DOHH2 (cell line): Measurements from ENCODE around the gene CBLN3.

Experiments used
- H3F3A ChIP-seq: fragments of 200-600 bp; sonication (generic), shearing (Covaris generic); 2 replicates; pipeline ENCODE4 v1.6.0; 2016; ENCODE audit warnings: antibody characterized with exemption, mild to moderate bottlenecking; ENCODE audit not compliant: control insufficient read depth, insufficient read depth
- H3K27ac ChIP-seq: fragments of 200-600 bp; sonication (generic); 2 replicates; pipeline ENCODE4 v1.5.1; 2014; ENCODE audit warnings: low read depth, mild to moderate bottlenecking, low read length, moderate library complexity
- H3K27me3 ChIP-seq: fragments of 200-600 bp; sonication (generic); 2 replicates; pipeline ENCODE4 v1.6.1; 2014; ENCODE audit warnings: mild to moderate bottlenecking, low read length, mixed read lengths; ENCODE audit not compliant: control insufficient read depth
- H3K36me3 ChIP-seq: fragments of 200-600 bp; sonication (generic); 2 replicates; pipeline ENCODE4 v1.6.1; 2014; ENCODE audit warnings: mild to moderate bottlenecking, low read length, moderate library complexity, mixed read lengths; ENCODE audit not compliant: control insufficient read depth
- H3K4me1 ChIP-seq: fragments of 200-600 bp; sonication (generic); 2 replicates; pipeline ENCODE4 v1.6.1; 2014; ENCODE audit warnings: mild to moderate bottlenecking, low read length, mixed read lengths; ENCODE audit not compliant: control insufficient read depth
- H3K4me2 ChIP-seq: fragments of 200-600 bp; sonication (generic); 2 replicates; pipeline ENCODE4 v1.6.0; 2014; ENCODE audit warnings: mild to moderate bottlenecking, low read length, moderate library complexity
- H3K4me3 ChIP-seq: fragments of 200-600 bp; sonication (generic); 2 replicates; pipeline ENCODE4 v1.5.1; 2014; ENCODE audit warnings: mild to moderate bottlenecking, low read length, mixed read lengths
- H3K79me2 ChIP-seq: fragments of 200-600 bp; sonication (generic); 2 replicates; pipeline ENCODE4 v1.6.1; 2014; ENCODE audit warnings: mild to moderate bottlenecking, low read length, mixed read lengths; ENCODE audit not compliant: control insufficient read depth
- H3K9me2 ChIP-seq: fragments of 200-600 bp; sonication (generic); replicated peaks from 2 replicates; pipeline ENCODE4 v1.6.1; 2014; ENCODE audit warnings: mild to moderate bottlenecking, low read length, mixed read lengths; ENCODE audit not compliant: control insufficient read depth
- H3K9me3 ChIP-seq: fragments of 200-600 bp; sonication (generic); 2 replicates; pipeline ENCODE4 v1.6.1; 2014; ENCODE audit warnings: antibody characterized with exemption, low read length, mixed read lengths; ENCODE audit not compliant: control insufficient read depth, insufficient read depth
- H4K20me1 ChIP-seq: fragments of 200-600 bp; sonication (generic); 2 replicates; pipeline ENCODE4 v1.6.0; 2014; ENCODE audit warnings: low read depth, mild to moderate bottlenecking, antibody characterized with exemption, low read length, moderate library complexity; ENCODE audit not compliant: control insufficient read depth, insufficient read depth
- CTCF ChIP-seq: fragments of 200-600 bp; sonication (generic); IDR thresholded peaks from one replicate; pipeline ENCODE4 v1.5.1; 2014; ENCODE audit warnings: antibody characterized with exemption, mild to moderate bottlenecking, low read depth, low read length; ENCODE audit not compliant: poor library complexity, severe bottlenecking
- EZH2phosphoT487 ChIP-seq: fragments of 200-600 bp; sonication (generic); IDR thresholded peaks from 2 replicates; pipeline ENCODE4 v1.6.1; 2017; ENCODE audit warnings: borderline replicate concordance, mild to moderate bottlenecking, antibody characterized with exemption, low read length, moderate library complexity, mixed read lengths

Gene CBLN3

GRCh38 chr14:24397639-24398292 lies 31.7 kb downstream of the CBLN3 start:
- H3K4me3 ChIP-seq: no peak overlapping the region
- peaks cover 14% of the 10 kb centered on the region for H3K4me1 ChIP-seq
- H3K4me2 ChIP-seq: no peak overlapping the region; the same call in 1 of the 2 replicates
- TF ChIP-seq EZH2phosphoT487 (no peak), CTCF (no peak)
- no peaks in the 10 kb centered on the region for H3K9me2 ChIP-seq
- H3K36me3 ChIP-seq: no peaks in the 10 kb centered on the region
- H4K20me1 ChIP-seq: no peaks in the 10 kb centered on the region
- no peaks in the 10 kb centered on the region for H3F3A ChIP-seq
- no peaks in the 10 kb centered on the region for H3K79me2 ChIP-seq
- H3K9me3 ChIP-seq: no peaks in the 10 kb centered on the region
- no peak overlapping the region for H3K27ac ChIP-seq
- peaks cover 9% of the 10 kb centered on the region for H3K27me3 ChIP-seq

GRCh38 chr14:24395609-24396582 lies 33.6 kb downstream of the CBLN3 start:
- no peaks in the 10 kb centered on the region for H3K9me3 ChIP-seq
- no peaks in the 10 kb centered on the region for H4K20me1 ChIP-seq
- H3K79me2 ChIP-seq: no peaks in the 10 kb centered on the region
- H3F3A ChIP-seq: no peaks in the 10 kb centered on the region
- peaks cover 14% of the 10 kb centered on the region for H3K4me1 ChIP-seq
- H3K4me3 ChIP-seq: no peak overlapping the region
- no peak overlapping the region for H3K27ac ChIP-seq
- TF ChIP-seq CTCF: no peak
- TF ChIP-seq EZH2phosphoT487: no peak
- no peak overlapping the region for H3K4me2 ChIP-seq
- H3K9me2 ChIP-seq: no peaks in the 10 kb centered on the region
- no peaks in the 10 kb centered on the region for H3K36me3 ChIP-seq
- H3K27me3 ChIP-seq: peaks cover 9% of the 10 kb centered on the region

- Histone ChIP-seq H3F3A (no peaks in the 10 kb centered on the region), H3K4me1 (peaks cover 10% of the 10 kb centered on the region), H3K27ac (no peak overlapping the region), H3K9me3 (no peaks in the 10 kb centered on the region), H3K4me2 (no peak overlapping the region), H4K20me1 (no peaks in the 10 kb centered on the region), H3K4me3 (no peak overlapping the region), H3K36me3 (no peaks in the 10 kb centered on the region), H3K79me2 (no peaks in the 10 kb centered on the region), H3K9me2 (no peaks in the 10 kb centered on the region), H3K27me3 (peaks cover 9% of the 10 kb centered on the region)
- TF ChIP-seq CTCF: no peak
- TF ChIP-seq EZH2phosphoT487: no peak
These were observed 35.2 kb downstream of the CBLN3 start for GRCh38 chr14:24394275-24394674.
